GM19238 (cell line): Measurements from ENCODE around the gene TLCD3A.

ENCODE experiments used
- DNase-seq: peaks from one replicate; pipeline ENCODE4 v3.0.0; 2011; ENCODE audit warnings: low spot score; ENCODE audit not compliant: insufficient read length

TLCD3A gene

DNA sequence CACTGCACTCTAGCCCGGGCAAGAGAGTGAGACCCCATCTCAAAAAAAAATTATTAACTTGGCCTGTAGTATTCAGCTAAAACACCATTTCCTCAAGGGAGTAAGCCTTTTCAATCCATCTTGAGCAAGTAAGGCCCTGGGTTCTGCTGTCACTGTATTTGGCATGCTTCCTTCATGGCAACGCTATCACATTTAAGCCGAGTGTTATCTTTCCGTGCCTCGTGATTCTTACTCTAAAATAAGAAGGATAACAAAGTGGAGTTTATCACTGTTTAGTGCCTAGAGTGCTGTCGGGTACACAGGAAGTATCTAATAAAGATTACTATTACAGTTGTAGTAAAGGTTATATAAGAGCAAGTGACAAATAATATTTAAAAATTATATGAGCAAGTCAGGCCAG is 26.5 kb upstream of the TLCD3A start:
- DNase-seq = no peak

DNA sequence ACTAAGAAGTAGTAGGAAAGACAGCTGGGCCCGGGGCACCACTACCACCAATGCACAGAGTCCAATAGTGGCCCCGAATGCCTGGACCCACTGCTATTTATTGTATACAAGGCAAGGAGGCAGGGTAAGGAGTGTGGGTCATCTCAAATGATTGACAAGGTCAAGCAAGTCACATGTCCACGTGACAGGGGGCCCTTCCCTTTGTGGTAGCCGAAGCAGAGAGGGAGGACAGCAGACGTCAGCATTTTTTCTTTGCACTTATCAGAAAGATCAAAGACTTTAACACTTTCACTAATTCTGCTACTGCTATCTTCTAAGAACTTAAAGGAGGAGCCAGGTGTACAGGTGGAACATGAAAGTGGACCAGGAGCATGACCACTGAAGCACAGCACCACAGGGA is 24.3 kb upstream of the TLCD3A start:
- no peak for DNase-seq

GRCh38 chr17:718075-718474 is 14.3 kb upstream of the TLCD3A start:
- DNase-seq = no peak

DNA sequence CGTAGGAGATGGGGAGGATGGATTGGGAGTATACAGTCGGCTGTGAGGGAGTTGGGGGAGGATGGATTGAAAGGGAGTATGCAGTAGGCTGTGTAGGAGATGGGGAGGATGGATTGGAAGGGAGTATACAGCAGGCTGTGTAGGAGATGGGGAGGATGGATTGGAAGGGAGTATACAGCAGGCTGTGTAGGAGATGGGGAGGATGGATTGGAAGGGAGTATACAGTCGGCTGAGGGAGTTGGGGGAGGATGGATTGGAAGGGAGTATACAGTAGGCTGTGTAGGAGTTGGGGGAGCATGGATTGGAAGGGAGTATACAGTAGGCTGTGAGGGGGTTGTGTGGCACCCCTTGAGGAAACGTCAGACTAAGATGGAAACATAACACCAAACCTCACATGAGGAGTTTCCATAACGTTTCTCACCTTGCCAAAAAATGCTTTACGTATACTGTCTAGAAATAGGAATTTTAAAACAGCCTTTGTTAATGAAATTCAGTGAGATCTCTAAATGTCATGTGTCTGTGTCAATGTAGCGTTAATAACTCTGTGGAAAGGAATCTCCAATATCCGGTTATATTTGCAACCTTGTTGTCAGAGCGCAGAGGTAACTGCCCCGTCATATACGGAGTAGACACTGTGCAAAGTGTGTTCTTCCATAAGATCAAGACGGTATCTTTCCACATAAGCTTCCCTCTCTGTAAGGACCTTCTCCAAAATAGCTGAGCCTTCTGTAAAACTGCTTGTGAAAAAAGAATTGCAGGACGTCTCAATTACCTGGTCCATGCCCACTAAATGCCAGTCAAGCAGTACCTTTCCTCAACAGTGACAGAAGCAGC is 11.5 kb upstream of the TLCD3A start:
- no peak for DNase-seq

GRCh38 chr17:721540-721937 is 10.9 kb upstream of the TLCD3A start:
- no peak for DNase-seq

DNA sequence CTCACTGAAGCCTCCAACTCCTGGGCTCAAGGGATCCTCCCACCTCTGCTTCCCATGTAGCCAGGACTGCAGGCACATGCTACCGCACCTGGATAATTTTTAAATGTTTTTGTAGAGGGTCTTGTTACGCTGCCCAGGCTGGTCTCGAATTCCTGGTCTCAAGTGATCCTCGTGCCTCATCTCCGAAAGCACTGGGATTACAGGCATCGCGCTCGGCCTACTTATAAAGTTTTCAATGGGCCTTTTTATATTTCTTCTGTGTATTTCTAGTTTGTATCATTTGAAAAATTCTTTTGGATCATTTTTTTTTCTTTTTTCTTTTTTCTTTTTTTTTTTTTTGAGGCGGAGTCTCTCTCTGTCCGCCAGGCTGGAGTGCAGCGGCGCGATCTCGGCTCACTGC is 7.3 kb upstream of the TLCD3A start:
- no peak for DNase-seq

DNA sequence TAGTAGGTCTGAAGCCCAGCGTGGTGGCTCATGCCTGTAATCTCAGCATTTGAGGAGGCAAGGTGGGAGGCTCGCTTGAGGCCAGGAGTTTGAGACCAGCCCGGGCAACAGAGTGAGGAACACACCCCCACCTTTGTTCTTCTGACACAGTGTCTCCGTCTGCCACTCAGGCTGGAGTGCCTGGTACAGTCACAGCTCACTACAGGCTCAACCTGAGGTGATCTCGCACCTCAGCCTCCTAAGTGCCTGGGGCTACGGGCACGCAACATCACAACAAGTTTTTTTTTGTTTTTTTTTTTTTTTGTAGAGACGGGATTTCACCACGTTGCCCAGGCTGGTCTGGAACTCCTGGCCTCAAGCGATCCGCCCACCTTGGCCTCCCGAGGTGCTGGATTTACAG is 6.7 kb upstream of the TLCD3A start:
- DNase-seq = no peak

DNA sequence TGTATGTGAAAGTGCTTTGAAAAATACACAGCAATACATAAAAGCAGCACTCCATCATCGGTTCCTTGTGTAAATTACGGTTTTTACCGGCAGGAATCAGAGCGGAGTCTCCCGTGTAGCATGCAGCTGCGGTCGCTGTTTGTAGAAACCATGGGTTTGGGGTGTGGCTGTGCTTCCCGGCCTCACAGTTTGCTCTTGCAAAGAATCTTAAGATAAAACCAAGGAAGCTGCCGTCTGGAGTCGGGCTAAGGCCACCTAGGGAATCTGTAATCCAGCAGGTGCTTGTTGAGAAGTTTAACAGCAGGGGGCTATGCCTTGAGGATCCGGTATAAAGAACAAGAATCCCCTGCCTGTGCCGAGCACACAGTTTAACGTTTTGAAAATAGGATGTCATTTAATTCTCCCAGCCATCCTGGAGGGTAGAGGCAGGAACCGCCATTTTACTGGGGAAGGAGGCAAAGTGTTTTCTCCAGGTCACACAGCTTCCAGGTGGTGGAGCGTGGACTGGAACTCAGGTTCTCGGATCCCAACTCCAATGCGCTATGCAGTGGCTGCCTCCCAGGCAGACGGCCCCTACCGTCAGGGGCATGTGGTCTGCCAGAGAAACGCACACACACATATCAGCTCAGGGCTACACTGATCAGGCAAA is 6.0 kb upstream of the TLCD3A start:
- no peak for DNase-seq

DNA sequence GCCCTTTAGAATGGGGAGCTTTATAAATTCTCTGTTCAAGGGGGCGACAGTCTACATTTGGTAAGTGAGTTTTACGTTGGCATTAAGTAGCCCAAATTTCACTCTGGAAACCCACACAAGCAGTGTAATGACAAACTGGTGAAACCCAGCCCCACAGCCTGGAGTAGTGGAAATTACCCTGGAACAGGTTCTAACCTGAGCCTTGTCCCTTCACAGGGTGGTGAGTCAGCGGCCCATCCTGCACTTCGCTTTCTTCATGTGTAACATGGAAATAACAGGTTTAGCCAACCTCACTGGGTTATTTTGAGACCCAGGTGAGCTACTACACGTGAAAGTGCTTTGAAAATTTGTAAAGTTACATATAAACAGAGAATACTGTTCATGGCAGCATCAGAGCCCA is 3.5 kb upstream of the TLCD3A start:
- no peak for DNase-seq

DNA sequence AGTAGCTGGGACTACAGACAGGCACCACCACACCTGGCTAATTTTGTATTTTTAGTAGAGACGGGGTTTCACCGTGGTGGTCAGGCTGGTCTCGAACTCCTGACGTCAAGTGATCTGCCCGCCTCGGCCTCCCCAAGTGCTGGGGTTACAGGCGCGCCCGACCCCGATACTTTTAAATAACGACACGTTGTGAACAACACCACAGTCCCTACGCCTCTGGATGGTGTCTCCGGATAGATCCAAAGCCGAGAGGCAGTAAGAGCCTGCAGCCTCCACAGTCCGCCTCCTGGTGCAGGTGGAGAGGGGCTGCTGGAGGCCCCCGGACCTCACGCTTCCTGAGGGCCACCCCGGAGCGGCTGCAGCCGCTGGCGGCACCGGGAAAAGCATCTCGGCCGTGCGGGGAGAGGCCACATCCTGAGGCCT is 741 bp upstream of the TLCD3A start:
- DNase-seq = no peak

DNA sequence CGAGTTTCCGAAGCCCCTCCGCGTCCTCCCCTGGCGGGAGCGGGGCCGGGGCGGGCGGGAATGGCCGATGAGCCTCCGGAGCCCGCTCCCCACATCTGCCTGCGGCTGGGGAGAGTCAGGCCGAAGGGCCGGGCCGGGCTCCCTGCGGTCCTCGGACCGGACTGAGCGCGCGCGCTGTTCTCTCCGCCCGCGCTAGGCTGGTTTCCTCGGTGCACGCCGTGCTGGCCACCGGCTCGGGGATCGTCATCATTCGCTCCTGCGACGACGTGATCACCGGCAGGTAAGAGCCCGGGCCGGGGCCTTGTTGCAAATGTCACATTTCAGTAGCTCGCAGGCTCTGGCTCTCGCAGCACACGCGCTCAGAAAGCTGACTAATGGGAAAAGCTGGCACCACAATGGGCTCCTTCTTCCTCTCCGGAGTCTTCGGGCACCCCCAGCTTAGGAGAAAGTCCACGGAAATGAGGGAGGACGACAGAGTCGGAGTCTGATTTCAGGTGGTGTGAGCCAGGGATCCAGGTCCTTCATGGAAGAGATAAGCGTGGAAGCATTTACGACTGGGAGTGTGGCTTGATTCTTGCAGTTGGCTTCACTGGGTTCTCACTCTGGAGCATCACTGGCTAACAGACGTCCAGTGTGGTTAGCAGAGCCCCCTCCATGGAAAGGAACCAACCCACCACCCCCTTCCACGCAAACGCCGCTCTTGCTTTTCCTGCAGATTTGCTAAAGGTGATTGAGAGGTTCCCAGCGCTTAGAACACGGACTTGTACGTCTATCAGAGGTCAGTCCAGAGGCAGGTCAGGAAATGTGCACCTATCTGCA is 715 bp downstream of the TLCD3A start:
- peak; percentile 30 for DNase-seq

GRCh38 chr17:733743-734142 is 1.3 kb downstream of the TLCD3A start:
- DNase-seq = no peak

DNA sequence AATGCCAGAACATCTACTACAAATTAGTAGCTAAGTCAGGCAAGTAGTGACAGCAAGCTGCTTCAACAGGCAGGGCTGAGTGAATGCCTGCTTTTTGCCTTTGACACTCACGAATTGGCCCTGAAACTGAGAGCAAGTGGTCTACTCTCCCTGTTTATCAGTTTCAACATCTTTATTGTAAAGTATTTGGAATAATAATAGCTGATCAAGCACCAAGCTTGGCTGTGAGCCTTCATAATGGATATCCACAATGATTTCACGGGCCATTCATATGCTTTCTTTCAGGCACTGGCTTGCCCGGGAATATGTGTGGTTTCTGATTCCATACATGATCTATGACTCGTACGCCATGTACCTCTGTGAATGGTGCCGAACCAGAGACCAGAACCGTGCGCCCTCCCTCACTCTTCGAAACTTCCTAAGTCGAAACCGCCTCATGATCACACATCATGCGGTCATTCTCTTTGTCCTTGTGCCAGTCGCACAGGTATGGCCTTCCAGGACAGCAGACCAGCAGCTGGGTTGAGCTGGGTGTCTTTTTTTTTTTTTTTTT is 5.2 kb downstream of the TLCD3A start:
- DNase-seq = no peak

DNA sequence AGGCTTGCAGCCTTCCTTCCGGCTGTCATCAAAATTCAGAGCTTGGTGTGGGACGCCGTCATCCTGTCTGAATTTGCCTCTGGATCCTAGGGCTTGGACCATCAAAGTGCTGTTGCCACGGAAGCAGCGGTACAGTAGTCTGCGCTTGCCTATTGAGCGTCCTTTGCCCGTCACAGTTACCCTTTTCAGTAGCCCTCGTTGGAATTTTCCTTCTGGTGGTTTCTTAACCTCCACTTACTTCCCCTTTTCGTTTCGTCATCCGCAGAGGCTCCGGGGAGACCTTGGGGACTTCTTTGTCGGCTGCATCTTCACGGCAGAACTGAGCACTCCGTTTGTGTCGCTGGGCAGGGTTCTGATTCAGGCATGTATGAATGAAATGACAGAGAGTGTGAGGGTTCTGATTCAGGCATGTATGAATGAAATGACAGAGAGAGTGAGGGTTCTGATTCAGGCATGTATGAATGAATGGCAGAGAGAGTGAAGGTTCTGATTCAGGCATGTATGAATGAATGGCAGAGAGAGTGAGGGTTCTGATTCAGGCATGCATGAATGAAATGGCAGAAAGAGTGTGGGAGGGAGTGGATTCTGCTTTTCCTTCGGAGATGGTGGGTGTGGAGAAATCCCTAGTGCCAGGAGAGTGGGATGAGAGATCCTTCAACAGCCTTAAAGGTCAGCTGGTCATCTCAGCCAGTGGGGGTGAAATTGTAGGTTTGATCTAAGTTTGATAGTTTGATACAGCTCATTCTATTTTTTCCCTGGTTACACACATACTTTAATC is 8.0 kb downstream of the TLCD3A start:
- peak; percentile 58 for DNase-seq

GRCh38 chr17:742147-742793 is 9.9 kb downstream of the TLCD3A start:
- no peak for DNase-seq

DNA sequence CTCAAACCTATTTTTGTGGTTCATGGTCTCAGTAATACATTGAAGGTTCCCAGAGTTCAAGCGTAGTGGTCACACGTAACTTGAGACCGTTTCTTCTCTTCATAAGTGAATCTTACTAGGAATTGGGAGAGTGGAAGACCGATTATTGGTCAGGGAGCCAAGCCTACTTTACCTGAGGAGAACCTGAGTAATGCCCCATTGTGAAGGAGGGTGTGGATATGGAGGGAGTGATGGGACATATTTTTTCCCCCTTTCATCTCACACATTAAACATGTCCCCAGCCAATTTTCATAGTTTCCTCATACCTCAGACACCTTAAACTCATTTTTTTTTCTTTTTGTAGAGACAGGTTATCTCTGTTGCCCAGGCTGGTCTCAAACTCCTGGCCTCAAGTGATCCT is 10.7 kb downstream of the TLCD3A start:
- no peak for DNase-seq

DNA sequence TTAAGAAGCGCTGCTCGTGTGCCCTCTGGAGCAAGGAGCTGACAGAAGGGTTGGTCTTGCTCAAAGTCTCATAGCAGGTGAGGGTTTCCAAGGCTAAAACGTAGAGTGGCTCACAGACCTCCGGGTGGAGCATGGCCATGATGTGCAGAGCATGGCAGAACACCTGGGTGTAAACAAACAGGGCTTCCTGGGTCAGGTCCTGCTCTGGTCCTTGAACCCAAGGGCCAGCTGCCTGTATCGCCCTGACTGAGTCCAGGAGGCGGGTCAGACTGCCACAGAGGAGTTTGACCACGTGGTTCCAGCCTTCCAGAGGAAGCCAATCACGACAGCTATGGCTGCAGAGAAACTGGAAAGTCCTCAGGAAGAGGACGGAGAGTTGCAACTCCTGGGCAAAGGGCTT is 12.5 kb downstream of the TLCD3A start:
- DNase-seq = no peak

- no peak for DNase-seq
Measured at GRCh38 chr17:745406-745805, 13.0 kb downstream of the TLCD3A start.

DNA sequence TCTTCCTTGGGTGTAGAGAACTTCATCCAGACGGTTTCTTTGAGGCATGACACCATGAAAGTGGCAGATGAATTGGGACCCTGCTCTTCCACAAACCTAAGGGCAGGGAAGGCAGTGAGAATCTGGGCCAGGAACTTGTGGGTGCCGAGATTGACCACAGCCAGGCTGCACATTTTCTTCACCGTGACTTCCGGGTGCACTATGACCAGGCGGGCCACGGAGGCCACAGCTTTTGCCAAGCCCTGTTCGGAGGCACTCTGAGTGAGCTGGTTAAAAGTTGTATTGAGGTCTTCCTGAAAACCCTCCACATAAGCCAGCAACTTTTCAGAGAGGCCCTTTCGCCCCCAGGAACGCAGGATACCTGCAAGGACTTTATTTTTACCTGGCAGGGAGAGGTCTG is 13.8 kb downstream of the TLCD3A start:
- no peak for DNase-seq

DNA sequence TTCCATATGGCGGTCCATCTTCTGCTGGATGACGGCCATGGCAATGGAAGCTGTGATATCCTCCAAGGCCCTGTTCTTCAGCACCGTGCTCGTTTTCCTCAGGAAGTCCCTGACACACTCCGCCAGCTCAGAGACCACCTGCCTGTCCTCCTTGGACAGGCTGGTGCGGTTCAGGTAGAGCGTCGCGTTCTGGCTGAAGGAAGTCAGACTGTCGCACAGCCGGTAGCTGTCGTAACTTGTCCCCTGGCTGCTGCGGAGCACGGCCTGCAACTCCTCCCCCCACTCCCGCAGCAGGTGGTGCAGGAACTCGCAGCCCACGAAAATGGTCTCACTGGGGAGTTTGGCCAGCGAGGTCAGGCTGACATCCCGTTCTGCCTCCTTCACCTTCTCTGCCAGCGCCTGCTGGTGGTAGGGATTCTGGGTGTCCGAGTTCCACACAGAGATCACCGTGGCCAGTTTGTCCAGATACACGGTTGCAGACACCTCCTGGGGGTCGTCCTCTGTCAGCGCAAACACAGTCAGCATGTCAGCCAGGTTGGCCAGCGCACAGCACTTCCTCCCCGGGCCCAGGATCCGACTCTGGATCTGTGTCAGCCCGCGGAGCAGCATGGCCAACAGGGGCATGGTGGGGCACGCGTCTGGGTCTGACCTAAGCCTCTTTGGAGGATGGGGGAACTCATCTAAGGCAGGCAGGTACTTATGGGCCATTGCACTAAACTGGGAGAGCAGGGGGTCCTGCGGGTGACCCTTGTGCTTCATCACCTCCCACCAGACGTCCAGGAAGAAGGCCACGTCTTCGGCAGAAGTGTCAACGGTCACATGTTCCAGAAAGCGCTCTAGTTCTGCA is 14.6 kb downstream of the TLCD3A start:
- no peak for DNase-seq
